Renal pelvis (tissue), 12 donors: ENCODE results near the gene TP53I3. TPM values are rescaled to one million over a fixed set of nuclear protein-coding genes. Genes with fewer than 3 reads are reported as not detected.
A peak's percentile ranks its signal among the peaks of the same experiment; 100 is the strongest.
"Not testable (repeated sequence)": the region's sequence is repeated elsewhere in the genome, so short reads cannot be mapped to it uniquely, and the experiment has no call there.

Source experiments
- DNase-seq: peaks from one replicate; pipeline ENCODE4 v3.0.0-alpha.2; 2013
- long read RNA-seq, 16 experiments: transcript quantifications; one replicate each; lab custom pipeline, GENCODE V29; 2026
- polyA plus RNA-seq, 3 donors: library from polyadenylated mRNA; unstranded; fragments of 120-200 nt; gene quantifications; one replicate each; pipeline ENCODE4 v1.2.1, GENCODE V29; 2013; ENCODE audit not compliant: insufficient read length in 3 of 3

Gene TP53I3, protein sequence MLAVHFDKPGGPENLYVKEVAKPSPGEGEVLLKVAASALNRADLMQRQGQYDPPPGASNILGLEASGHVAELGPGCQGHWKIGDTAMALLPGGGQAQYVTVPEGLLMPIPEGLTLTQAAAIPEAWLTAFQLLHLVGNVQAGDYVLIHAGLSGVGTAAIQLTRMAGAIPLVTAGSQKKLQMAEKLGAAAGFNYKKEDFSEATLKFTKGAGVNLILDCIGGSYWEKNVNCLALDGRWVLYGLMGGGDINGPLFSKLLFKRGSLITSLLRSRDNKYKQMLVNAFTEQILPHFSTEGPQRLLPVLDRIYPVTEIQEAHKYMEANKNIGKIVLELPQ
- polyA plus RNA-seq, result 10 to 100 TPM; 45.1 to 56.5 (median 53.5) TPM
- long read RNA-seq, donor 1, transcript TP53I3-204 (3 exons, 677 nt), result minor isoform, 6 of 24 reads
- long read RNA-seq, donor 1, transcript TP53I3-202 (6 exons, 1,635 nt), result major isoform, 7 of 24 reads
- long read RNA-seq, donor 1, partial matches to known transcripts, result 5 of 24 reads
- long read RNA-seq, donor 1, other reads (novel, unspliced or antisense), result 0 of 24 reads
- long read RNA-seq, donor 2, transcript TP53I3-201 (5 exons, 1,998 nt), result major isoform, 12 of 33 reads
- long read RNA-seq, donor 2, transcript TP53I3-202 (6 exons, 1,635 nt), result minor isoform, 8 of 33 reads
- long read RNA-seq, donor 2, transcript TP53I3-204 (3 exons, 677 nt), result minor isoform, 7 of 33 reads
- long read RNA-seq, donor 2, partial matches to known transcripts, result 5 of 33 reads
- long read RNA-seq, donor 2, other reads (novel, unspliced or antisense), result 0 of 33 reads
- long read RNA-seq, donor 3, partial matches to known transcripts, result 13 of 24 reads
- long read RNA-seq, donor 3, other reads (novel, unspliced or antisense), result 0 of 24 reads
- long read RNA-seq, donor 4, transcript TP53I3-201 (5 exons, 1,998 nt), result minor isoform, 11 of 42 reads
- long read RNA-seq, donor 4, transcript TP53I3-202 (6 exons, 1,635 nt), result major isoform, 12 of 42 reads
- long read RNA-seq, donor 4, transcript TP53I3-204 (3 exons, 677 nt), result minor isoform, 9 of 42 reads
- long read RNA-seq, donor 4, partial matches to known transcripts, result 6 of 42 reads
- long read RNA-seq, donor 4, other reads (novel, unspliced or antisense), result 0 of 42 reads
- long read RNA-seq, donor 5, partial matches to known transcripts, result 0 of 7 reads
- long read RNA-seq, donor 5, other reads (novel, unspliced or antisense), result 0 of 7 reads
- long read RNA-seq, donor 6, transcript TP53I3-204 (3 exons, 677 nt), result minor isoform, 5 of 16 reads
- long read RNA-seq, donor 6, transcript TP53I3-201 (5 exons, 1,998 nt), result major isoform, 7 of 16 reads
- long read RNA-seq, donor 6, partial matches to known transcripts, result 0 of 16 reads
- long read RNA-seq, donor 6, other reads (novel, unspliced or antisense), result 0 of 16 reads
- long read RNA-seq, donor 7, transcript TP53I3-201 (5 exons, 1,998 nt), result minor isoform, 7 of 24 reads
- long read RNA-seq, donor 7, transcript TP53I3-202 (6 exons, 1,635 nt), result major isoform, 12 of 24 reads
- long read RNA-seq, donor 7, partial matches to known transcripts, result 0 of 24 reads
- long read RNA-seq, donor 7, other reads (novel, unspliced or antisense), result 0 of 24 reads
- long read RNA-seq, donor 8, transcript TP53I3-202 (6 exons, 1,635 nt), result major isoform, 8 of 26 reads
- long read RNA-seq, donor 8, partial matches to known transcripts, result 11 of 26 reads
- long read RNA-seq, donor 8, other reads (novel, unspliced or antisense), result 0 of 26 reads
- long read RNA-seq, donor 9, transcript TP53I3-202 (6 exons, 1,635 nt), result major isoform, 13 of 45 reads
- long read RNA-seq, donor 9, transcript TP53I3-204 (3 exons, 677 nt), result minor isoform, 5 of 45 reads
- long read RNA-seq, donor 9, transcript TP53I3-201 (5 exons, 1,998 nt), result minor isoform, 9 of 45 reads
- long read RNA-seq, donor 9, transcript TP53I3-203 (4 exons, 747 nt), result minor isoform, 5 of 45 reads
- long read RNA-seq, donor 9, partial matches to known transcripts, result 13 of 45 reads
- long read RNA-seq, donor 9, other reads (novel, unspliced or antisense), result 0 of 45 reads
- long read RNA-seq, donor 10, transcript TP53I3-202 (6 exons, 1,635 nt), result major isoform, 8 of 25 reads
- long read RNA-seq, donor 10, transcript TP53I3-204 (3 exons, 677 nt), result minor isoform, 6 of 25 reads
- long read RNA-seq, donor 10, transcript TP53I3-201 (5 exons, 1,998 nt), result minor isoform, 5 of 25 reads
- long read RNA-seq, donor 10, partial matches to known transcripts, result 5 of 25 reads
- long read RNA-seq, donor 10, other reads (novel, unspliced or antisense), result 0 of 25 reads
- long read RNA-seq, donor 11, transcript TP53I3-201 (5 exons, 1,998 nt), result major isoform, 7 of 13 reads
- long read RNA-seq, donor 11, partial matches to known transcripts, result 0 of 13 reads
- long read RNA-seq, donor 11, other reads (novel, unspliced or antisense), result 0 of 13 reads
- long read RNA-seq, donor 12, transcript TP53I3-204 (3 exons, 677 nt), result minor isoform, 12 of 47 reads
- long read RNA-seq, donor 12, transcript TP53I3-201 (5 exons, 1,998 nt), result major isoform, 15 of 47 reads
- long read RNA-seq, donor 12, transcript TP53I3-202 (6 exons, 1,635 nt), result minor isoform, 7 of 47 reads
- long read RNA-seq, donor 12, partial matches to known transcripts, result 11 of 47 reads
- long read RNA-seq, donor 12, other reads (novel, unspliced or antisense), result 0 of 47 reads
- long read RNA-seq, donor 13, transcript TP53I3-201 (5 exons, 1,998 nt), result minor isoform, 6 of 24 reads
- long read RNA-seq, donor 13, transcript TP53I3-202 (6 exons, 1,635 nt), result major isoform, 7 of 24 reads
- long read RNA-seq, donor 13, partial matches to known transcripts, result 9 of 24 reads
- long read RNA-seq, donor 13, other reads (novel, unspliced or antisense), result 0 of 24 reads
- long read RNA-seq, donor 14, result 0 reads
- long read RNA-seq, donor 15, transcript TP53I3-204 (3 exons, 677 nt), result minor isoform, 6 of 35 reads
- long read RNA-seq, donor 15, transcript TP53I3-201 (5 exons, 1,998 nt), result major isoform, 13 of 35 reads
- long read RNA-seq, donor 15, transcript TP53I3-202 (6 exons, 1,635 nt), result minor isoform, 9 of 35 reads
- long read RNA-seq, donor 15, partial matches to known transcripts, result 5 of 35 reads
- long read RNA-seq, donor 15, other reads (novel, unspliced or antisense), result 0 of 35 reads
- long read RNA-seq, donor 16, transcript TP53I3-201 (5 exons, 1,998 nt), result major isoform, 11 of 23 reads
- long read RNA-seq, donor 16, transcript TP53I3-202 (6 exons, 1,635 nt), result minor isoform, 7 of 23 reads
- long read RNA-seq, donor 16, partial matches to known transcripts, result 0 of 23 reads
- long read RNA-seq, donor 16, other reads (novel, unspliced or antisense), result 0 of 23 reads

DNA sequence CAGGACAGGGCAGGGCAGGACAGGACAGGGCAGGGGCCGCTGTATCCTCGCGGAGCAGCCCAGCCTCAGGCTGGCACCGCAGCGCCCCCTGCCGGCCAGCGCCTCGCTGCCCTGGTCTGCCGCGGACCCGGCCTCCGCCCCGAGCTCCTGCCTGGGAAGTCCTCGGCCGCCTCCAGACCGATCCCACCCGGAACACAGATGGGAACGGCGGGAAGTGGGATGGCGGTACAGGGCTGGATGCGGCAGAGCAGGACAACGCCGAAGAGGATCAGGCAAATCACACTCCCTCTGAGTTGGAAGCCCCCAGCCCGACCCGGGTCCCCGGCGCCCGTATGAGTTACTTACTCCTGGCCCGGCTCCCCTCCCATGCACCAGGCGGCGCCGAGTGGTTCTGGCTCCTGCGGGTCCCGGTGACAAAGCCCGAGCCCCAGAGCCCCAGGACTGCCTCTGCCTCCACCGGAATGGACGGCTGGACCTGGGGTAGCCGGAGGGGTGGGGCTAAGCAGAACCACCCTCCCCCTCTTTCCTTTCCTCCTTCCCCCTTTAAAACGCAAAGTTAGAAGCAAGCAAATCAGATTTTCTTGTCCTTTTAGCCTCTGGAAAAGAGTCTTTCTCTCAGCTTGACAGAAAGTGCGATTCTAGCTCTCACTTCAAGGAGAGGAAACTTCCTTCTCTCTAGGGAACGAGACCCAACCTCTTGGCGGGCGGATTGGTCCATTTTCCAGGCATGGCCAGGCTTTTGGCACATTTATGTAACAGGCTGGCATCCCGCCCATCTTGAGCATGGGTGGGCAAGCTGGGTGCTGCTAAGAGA is at the start of gene TP53I3:
Gene TP53I3, minus strand, starts transcription at position 449 of the 814 bp plus-strand sequence. CDS start 508 bp downstream, outside the sequence.
- DNase-seq, result peak; percentile 91

DNA sequence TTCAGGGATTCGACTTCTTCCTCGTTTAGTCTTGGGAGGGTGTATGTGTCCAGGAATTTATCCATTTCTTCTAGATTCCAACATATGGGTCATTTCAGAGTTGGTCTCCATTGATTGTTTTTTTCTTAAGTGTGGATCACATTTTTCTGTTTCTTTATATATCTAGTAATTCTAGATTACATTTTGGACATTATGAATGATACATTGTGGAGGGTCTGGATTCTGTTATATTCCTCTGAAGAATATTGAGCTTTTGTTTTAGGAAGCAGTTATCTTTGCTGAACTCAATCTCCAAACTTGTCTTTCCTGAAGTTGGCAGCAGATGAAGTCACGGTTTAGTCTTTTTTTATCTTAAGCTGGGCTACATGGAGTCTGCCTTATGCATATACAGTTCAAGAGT is 47.9 kb upstream of the TP53I3 start:
- no peak for DNase-seq

DNA sequence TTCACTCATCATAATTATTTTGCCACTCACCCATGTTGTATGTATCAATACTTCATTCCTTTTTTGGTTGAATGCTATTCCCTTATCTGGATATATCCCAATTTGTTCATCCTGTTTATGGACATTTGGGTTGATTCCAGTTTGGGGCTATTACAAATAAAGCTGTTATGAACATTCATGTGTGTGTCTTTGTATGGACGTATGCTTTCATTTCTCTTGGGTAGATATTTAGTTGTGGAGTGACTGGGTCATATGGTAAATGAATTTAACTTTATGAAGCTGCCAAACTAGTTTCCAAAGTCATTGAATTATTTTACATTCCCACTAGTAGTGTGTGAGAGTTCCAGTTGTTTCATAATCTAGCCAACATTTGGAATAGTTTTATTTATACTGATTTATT is 41.3 kb upstream of the TP53I3 start:
- no peak for DNase-seq

DNA sequence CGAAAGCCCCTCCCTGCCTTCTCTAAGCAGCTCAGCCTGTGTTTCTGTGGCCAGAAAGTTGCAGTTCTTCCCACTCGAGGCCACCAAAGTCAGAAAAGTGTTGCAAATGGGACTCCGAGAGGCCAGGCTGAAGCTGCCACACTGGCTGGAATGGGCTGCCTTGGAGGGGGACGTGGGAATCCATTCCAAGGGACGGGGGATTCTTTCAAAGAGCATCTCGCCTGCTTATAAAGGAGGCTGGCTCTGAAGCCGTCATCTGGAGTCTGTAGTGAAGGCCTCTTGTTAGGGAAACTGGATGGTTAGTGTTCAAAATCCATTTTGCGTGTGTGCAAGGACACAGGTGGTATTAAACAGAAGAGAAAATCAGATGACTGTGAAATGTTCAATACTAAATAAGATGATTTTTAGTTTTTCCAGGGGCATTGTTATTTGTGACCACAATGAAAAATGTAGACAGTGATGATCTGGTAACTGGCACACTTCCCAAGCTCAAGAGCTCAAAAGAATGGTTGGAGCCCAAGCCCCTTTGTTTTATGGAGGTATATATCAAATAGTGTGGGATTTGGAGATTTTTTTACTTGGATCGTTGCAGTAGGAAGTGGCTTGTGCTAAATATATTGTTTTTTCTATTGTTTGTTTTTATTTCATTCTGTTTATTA is 39.4 kb upstream of the TP53I3 start:
- no peak for DNase-seq

DNA sequence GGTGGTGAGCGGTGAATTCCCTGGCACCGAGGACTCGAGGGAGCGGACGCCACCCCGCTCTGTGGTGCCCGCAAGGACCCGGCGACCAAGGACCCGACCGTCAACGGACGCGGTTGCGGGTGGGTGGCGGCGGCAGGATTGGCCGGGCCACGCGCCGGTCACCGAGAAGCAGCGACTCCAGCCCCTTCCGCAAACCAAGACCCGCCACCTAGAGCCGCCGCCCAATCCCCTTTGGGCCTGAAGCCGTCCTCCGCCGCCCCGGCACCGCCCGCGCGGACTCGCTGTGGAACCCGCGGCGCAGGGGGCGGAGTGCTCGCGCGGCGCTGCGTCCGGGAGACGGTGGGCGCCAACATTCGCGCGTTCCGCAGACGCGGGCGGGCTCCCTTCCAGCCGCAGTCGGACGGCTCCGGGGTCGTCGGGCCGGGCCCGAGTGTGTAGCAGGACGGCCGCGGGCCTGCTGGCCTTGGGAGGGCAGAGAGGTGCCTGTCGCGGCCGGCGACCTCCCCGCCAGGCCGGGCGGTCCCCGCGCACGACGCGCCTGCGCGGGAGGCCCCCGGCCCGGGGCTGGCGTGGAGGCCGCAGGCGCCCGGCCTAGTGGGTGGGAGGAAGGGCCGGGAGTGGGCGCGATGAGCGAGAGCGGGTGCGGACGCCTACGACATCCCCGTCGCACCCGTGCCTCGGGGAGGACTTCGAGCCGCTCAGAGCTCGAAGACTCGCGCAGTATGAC is 38.7 kb upstream of the TP53I3 start, which contains the start of the genes FAM228B and PFN4:
Gene FAM228B, plus strand, starts transcription at position 275 of the 727 bp plus-strand sequence. CDS start 893 bp downstream, outside the sequence.
Gene PFN4, minus strand, starts transcription at position 140 of the 727 bp plus-strand sequence. CDS start 799 bp downstream, outside the sequence.
- DNase-seq, result peak; percentile 87

DNA sequence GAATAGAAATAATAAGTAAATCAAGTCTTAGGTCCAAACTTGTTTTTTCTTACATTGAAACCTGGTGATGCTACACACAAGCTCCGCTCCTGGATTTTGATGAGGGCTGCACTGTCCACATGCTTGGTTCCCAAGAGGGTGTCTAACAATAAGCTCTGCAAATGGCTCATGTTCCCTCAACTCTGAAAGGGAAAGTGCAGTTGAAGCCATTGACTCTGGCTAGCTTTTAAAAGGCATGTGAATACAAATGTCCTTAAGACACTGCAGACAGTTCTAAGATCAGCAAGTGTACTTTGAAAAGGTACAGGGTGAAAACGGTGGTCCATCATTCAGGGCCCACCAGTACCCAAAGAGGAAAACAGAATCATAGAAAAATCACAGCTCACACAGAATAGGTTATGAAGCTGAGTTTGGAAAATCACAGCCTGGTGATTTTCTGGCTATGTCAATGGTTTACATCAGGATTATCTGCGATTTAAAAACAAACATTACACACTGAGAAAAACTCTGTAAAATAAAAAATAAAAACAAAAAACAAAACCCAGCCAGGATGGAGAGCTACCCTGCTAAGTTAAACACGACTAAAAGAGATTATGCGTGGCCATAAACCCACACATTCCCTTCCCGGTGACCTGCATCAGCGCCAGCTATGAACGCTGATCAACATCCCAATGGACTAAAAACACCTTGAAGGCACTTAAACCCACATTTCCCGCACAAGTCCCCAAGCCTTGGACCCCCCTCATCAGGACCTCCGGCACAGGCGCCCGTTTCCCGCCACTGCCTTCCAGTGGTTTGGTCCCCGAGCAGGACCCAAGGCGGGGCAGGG is 37.9 kb upstream of the TP53I3 start:
- DNase-seq, result no peak

DNA sequence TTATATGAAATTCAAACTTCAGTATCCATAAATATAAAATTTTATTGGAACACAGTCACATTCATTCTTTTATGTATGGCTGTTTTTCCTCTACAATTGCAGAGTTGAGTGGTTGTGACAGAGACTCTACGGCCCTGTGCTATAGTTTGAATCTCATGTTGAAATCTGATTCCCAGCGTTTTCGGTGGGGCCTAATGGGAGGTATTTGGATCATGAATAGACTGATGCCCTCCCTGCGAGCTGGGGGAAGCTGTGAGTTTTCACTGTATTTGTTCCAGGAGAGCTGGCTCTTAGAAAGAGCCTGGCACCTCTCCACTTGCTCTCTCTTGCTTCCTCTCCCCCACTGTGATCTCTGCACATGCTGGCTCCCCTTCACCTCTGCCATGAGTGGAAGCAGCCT is 36.8 kb upstream of the TP53I3 start:
- no peak for DNase-seq

DNA sequence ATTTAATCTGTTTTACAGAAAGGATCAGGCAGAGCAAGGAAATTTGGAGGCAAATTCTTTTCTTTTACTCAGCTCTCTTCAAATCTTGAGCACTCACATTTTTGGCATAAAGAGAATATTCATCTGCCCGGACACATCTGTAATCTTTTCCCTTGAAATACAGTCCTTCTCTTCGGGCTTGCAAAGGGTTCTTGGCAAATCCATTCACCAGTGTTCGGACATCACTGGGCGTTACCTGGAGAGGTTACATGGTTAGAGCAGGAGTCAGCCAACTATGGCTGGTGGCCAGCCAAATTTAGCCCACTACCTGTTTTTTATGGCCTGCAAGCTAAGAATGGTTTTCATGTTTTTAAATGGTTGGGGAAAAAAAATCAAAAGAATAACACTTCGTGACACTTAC is 36.4 kb upstream of the TP53I3 start:
- no peak for DNase-seq

DNA sequence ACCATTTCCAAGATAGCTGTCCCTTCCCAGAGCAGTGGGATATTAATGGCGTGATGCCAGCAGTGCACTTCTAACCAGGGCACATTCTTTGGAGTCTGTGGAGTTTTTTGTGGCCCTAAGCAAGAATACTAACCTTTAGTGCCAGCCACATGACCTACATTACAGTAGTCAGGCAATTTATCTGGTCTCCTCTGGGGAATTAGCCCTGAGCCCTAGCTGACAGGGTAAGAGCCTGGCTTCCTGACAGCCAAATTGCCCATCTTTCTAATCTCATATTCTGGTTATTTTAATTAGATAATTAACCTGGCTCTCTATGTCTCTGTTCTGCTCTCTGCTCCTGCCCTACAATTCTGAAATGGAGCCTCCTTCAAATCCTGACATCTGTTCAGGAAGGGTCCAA is 33.3 kb upstream of the TP53I3 start:
- no peak for DNase-seq

DNA sequence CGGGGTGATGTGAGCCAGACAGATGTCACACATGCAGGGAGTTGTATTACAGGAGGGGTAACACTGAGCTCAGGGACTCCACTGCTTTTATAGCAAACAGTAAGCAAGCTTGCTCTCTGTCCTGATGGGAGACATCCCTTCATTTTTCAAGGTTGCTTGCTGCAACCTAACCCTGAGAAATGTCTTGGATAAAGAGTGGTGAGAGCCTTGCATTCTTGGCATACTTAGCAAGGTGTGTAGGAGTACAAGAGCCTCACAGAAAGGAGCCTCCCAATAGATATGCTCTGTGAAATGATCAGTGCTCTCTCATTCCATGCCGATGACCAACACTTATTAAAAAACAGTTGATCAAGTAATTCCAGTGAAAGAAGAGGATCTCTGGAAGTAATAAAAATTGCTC is 30.4 kb upstream of the TP53I3 start:
- no peak for DNase-seq

DNA sequence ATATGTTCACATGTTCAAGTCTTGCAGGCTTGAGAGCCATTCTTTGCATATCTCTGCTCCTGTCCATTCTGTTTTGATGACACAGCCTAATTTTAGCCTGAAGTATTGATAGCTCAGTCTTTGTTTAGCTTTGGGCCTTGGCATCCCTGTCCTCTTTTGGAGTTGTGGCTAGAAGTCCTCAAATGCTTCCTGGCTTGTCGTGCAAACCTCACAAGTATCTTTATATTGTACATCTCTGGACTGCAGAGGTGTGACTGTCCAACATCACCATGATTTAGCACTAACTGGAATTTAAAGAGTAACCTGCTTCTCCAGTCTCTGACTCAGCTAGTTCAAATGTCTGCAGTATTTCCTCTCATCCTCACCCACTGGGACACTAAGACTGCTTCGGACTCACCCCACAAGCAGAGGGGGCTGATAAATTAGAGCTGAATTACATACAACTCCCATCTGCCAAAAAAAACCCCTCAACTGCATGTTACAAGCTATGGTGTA is 26.8 kb upstream of the TP53I3 start:
- no peak for DNase-seq

DNA sequence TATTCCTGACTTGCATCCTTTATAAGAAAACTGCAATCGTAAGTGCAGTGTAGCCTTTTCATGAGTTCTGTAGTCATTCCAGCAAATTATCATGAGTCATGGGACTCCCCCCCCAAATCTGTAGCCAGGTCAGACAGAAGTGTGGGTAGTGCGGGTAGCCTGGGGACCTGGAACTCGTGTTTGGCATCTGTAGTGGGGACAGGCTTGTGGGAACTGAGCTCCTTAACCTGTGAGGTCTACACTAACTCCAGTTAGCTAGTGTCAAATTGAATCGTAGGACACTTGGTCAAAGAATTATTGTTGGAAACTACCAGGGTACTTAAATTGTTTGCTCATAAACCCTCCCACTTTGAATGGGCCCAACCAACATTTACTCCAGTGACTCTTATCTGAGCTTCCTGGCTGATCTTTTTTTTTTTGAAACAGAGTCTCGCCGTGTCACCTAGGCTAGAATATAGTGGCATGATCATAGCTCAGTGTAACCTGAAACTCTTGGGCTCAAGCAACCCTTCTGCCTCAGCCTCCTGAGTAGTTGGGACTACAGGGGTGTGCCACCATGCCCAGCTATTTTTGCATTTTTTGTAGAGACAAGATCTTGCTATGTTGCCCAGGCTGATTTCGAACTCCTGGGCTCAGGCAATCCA is 26.1 kb upstream of the TP53I3 start:
- no peak for DNase-seq

DNA sequence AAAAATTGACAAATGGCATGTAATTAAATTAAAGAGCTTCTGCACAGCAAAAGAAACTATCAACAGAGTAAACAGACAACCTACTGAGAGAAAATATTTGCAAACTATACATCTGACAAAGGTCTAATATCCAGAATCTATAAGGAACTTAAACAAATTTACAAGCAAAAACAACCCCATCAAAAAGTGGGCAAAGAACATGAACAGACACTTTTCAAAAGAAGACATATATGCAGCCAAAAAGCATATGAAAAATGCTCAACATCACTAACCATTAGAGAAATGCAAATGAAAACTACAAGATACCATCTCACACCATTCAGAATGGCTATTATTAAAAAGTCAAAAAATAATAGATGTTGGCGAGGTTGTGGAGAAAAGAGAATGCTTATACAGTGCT is 24.8 kb upstream of the TP53I3 start:
- not testable (repeated sequence) for DNase-seq
